HepG2 (cell line): Measurements from ENCODE around the gene VSX1. TPM values are rescaled to one million over a fixed set of nuclear protein-coding genes. Genes with fewer than 3 reads are reported as not detected.
A peak's percentile ranks its signal among the peaks of the same experiment; 100 is the strongest.

Experiments
- ATAC-seq: fragments of 200-7000 bp; cut with Tn5 transposase; 3 replicates; pipeline ENCODE4 v1.9.1; 2020; ENCODE audit warnings: mild to moderate bottlenecking, moderate library complexity
- BruUV-seq: library from RNA; stranded (reverse); fragments of 400-500 nt; replicated peaks from 2 replicates; lab custom pipeline; 2021; lab: Mats Ljungman, UMichigan
- CTCF ChIA-PET: fragments of 300-600 bp; formaldehyde crosslinking; extraction: SDS; loops from one replicate; lab custom pipeline; 2021; ENCODE audit warnings: low total read pairs, inconsistent platforms, low intra/inter-chr PET ratio; lab: Yijun Ruan, JAX
- POLR2A ChIA-PET: fragments of 350-600 bp; sonication (Branson Sonifier 250); formaldehyde crosslinking; loops from one replicate; lab custom pipeline; 2020; ENCODE audit warnings: antibody characterized with exemption, inconsistent platforms; lab: Yijun Ruan, JAX
- DNase-seq: peaks from one replicate; pipeline ENCODE4 v3.0.0-alpha.2; 2015; ENCODE audit warnings: low spot score
- FAIRE-seq: peaks from 3 replicates; lab custom pipeline; 2011; peaks lifted over from hg19 to GRCh38; lab: Jason Lieb, UNC
- H2AFZ ChIP-seq: one replicate; pipeline ENCODE4 v1.6.1; 2011; ENCODE audit warnings: low read length, inconsistent platforms
- H3K27ac ChIP-seq: fragments of 300-600 bp; 3 replicates; pipeline ENCODE4 v1.8.0; 2011; ENCODE audit warnings: mixed run types, mild to moderate bottlenecking, mixed read lengths, low read length, inconsistent platforms; ENCODE audit not compliant: insufficient read depth; ENCODE audit errors: extremely low read length
- H3K27me3 ChIP-seq, 2 experiments: fragments of 200-600 bp in 1 of 2; 2 replicates in 1 of 2; 3 replicates in 1 of 2; pipeline versions ENCODE4 v1.6.0 to v1.8.0; 2011; ENCODE audit warnings: low read length in 2 of 2, mild to moderate bottlenecking in 2 of 2, moderate library complexity in 2 of 2, inconsistent platforms in 1 of 2; ENCODE audit not compliant: insufficient read depth in 2 of 2, control insufficient read depth in 1 of 2
- H3K36me3 ChIP-seq, 2 experiments: fragments of 200-600 bp in 1 of 2; replicated peaks in 1 of 2; 2 replicates in 1 of 2; 3 replicates in 1 of 2; pipeline versions ENCODE4 v1.5.1 to v1.8.0; 2011; ENCODE audit warnings: low read length in 2 of 2, inconsistent platforms in 1 of 2; ENCODE audit not compliant: insufficient read depth in 2 of 2, control insufficient read depth in 1 of 2
- H3K4me1 ChIP-seq: 2 replicates; pipeline ENCODE4 v1.5.1; 2012; ENCODE audit warnings: low read length, inconsistent platforms; ENCODE audit not compliant: insufficient read depth
- H3K4me2 ChIP-seq: 2 replicates; pipeline ENCODE4 v1.6.0; 2011; ENCODE audit warnings: low read depth, low read length, inconsistent platforms
- H3K4me3 ChIP-seq, 3 experiments: fragments of 200-600 bp in 1 of 3; sonication (generic), shearing (Covaris generic) in 1 of 3; replicated peaks in 1 of 3; 2 replicates each; pipeline ENCODE4 v1.5.1; 2011 to 2016; ENCODE audit warnings: low read length in 3 of 3, inconsistent platforms in 2 of 3, low read depth in 2 of 3, mild to moderate bottlenecking in 2 of 3, control low read depth in 1 of 3, mixed read lengths in 1 of 3; ENCODE audit not compliant: insufficient read depth in 1 of 3
- H3K79me2 ChIP-seq: one replicate; pipeline ENCODE4 v1.6.1; 2011; ENCODE audit warnings: low read length, inconsistent platforms; ENCODE audit not compliant: insufficient read depth
- H3K9ac ChIP-seq: 2 replicates; pipeline ENCODE4 v1.6.0; 2011; ENCODE audit warnings: mild to moderate bottlenecking, low read depth, low read length, inconsistent platforms; ENCODE audit not compliant: insufficient read depth
- H3K9me3 ChIP-seq: 2 replicates; pipeline ENCODE4 v1.5.1; 2012; ENCODE audit warnings: mild to moderate bottlenecking, low read length
- H4K20me1 ChIP-seq: 2 replicates; pipeline ENCODE4 v1.6.0; 2011; ENCODE audit warnings: inconsistent platforms, mild to moderate bottlenecking, low read length, moderate library complexity; ENCODE audit not compliant: insufficient read depth
- CEBPB ChIP-seq: IDR thresholded peaks from 2 replicates; pipeline ENCODE4 v1.6.1; 2011; ENCODE audit warnings: low read depth, low read length, improper control_type of control experiment, borderline replicate concordance
- CEBPG ChIP-seq: IDR thresholded peaks from 2 replicates; pipeline ENCODE4 v1.6.1; 2016
- DR1 ChIP-seq: sonication (generic); formaldehyde crosslinking; IDR thresholded peaks from 2 replicates; pipeline ENCODE4 v1.8.0; 2021; ENCODE audit warnings: mild to moderate bottlenecking, missing genetic modification reagents, inconsistent platforms
- EP300 ChIP-seq, 3 experiments: sonication (generic) in 1 of 3; formaldehyde crosslinking in 1 of 3; IDR thresholded peaks; 2 replicates each; pipeline versions ENCODE4 v1.5.1 to v1.6.1; 2011 to 2020; ENCODE audit warnings: low read depth in 2 of 3, low read length in 2 of 3, borderline replicate concordance in 1 of 3, improper control_type of control experiment in 1 of 3, mild to moderate bottlenecking in 1 of 3, missing genetic modification reagents in 1 of 3, moderate library complexity in 1 of 3
- ZNF234 ChIP-seq: sonication (generic); formaldehyde crosslinking; conservative IDR thresholded peaks from 2 replicates; pipeline ENCODE4 v1.5.1; 2020; ENCODE audit warnings: mild to moderate bottlenecking, missing genetic modification reagents
- WGBS: methylation state at CpG from one replicate; pipeline ENCODE4 v1.1.6; 2017; ENCODE audit warnings: low lambda C conversion rate; 5-methylcytosine and 5-hydroxymethylcytosine counted together
- in situ Hi-C: cut with HindIII; loops from 2 replicates; pipeline ENCODE4 v1.10.0; 2017; ENCODE audit warnings: low pct_unique_long_range_greater_than_20kb; ENCODE audit not compliant: extremely low pct_ligation_motif_present
- intact Hi-C: fragments of 100-400 bp; cut with micrococcal nuclease; formaldehyde crosslinking; loops from one replicate; pipeline ENCODE4 v1.10.0; 2022; ENCODE audit not compliant: unreplicated experiment
- polyA plus RNA-seq, 8 experiments: library from polyadenylated mRNA; depleted of rRNA in 3 of 8; stranded (reverse) in 7 of 8; unstranded in 1 of 8; fragments of >200 nt; fragmentation: Illumina TruSeq in 4 of 8; extraction: Trizol in 4 of 8; gene quantifications; 2 replicates each; pipeline versions ENCODE4 v1.2.1 to v1.2.3, GENCODE V29; 2011 to 2016; ENCODE audit warnings: low read depth in 4 of 8, missing spikeins in 1 of 8, mixed read lengths in 1 of 8; ENCODE audit not compliant: insufficient read depth in 1 of 8
- total RNA-seq, 5 experiments: library from RNA; depleted of rRNA; stranded (reverse); fragments of >200 nt; fragmentation: Illumina TruSeq; extraction: Trizol; gene quantifications; 2 replicates each; pipeline ENCODE4 v1.2.3, GENCODE V29; 2016; ENCODE audit warnings: low read depth in 1 of 5
- TF ChIP-seq, protein P1 (sequence below): sonication (generic); formaldehyde crosslinking; IDR thresholded peaks from 2 replicates; pipeline ENCODE4 v1.8.0; 2022; ENCODE audit warnings: missing genetic modification reagents, mild to moderate bottlenecking, moderate library complexity, borderline replicate concordance
- TF ChIP-seq, protein P2 (sequence below): fragments of 450-650 bp; IDR thresholded peaks from 2 replicates; pipeline ENCODE4 v1.6.1; 2016
- TF ChIP-seq, protein P3 (sequence below): sonication (generic); formaldehyde crosslinking; IDR thresholded peaks from 2 replicates; pipeline ENCODE4 v1.5.0; 2020; ENCODE audit warnings: missing genetic modification reagents
- TF ChIP-seq, protein P4 (sequence below): sonication (generic); formaldehyde crosslinking; IDR thresholded peaks from 2 replicates; pipeline ENCODE4 v1.8.1; 2022; ENCODE audit warnings: low read depth, mild to moderate bottlenecking, missing genetic modification reagents

VSX1 gene
- total and polyA plus RNA-seq, 2 of the 13 experiments (the other 11 are each of a cell fraction or from before 2014, with no cell fraction given): 0.04 TPM; not detected in 1

DNA sequence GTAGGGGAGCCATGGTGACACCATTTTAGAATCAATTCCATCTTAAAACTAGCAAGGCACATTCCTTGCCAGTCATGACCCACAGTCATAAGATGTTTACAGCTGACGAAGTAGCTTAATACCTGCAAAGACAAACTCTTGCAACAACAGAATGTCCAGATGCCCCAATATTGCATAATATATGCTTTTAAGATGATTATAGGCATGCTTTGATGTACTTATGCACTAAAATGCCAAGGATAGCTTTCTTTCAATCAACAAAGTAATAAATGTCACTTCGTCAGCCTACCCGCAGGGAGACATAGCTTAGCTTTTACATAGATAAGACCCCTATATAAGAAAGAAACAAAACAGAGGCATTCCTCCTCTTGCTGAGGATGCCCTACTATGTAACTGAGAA, 50.7 kb downstream of the VSX1 start:
- no peaks in the 10 kb centered on the region for H3K36me3 ChIP-seq
- CTCF ChIA-PET: no interaction called here
- no peak overlapping the region for H3K9ac ChIP-seq
- no peak overlapping the region for H3K4me3 ChIP-seq
- no peak overlapping the region for H3K27ac ChIP-seq
- H4K20me1 ChIP-seq: no peaks in the 10 kb centered on the region
- no peak overlapping the region for H3K4me2 ChIP-seq
- WGBS: 90% methylated on average over 3 of the region's 3 CpGs
- DNase-seq: no peak
- no peaks in the 10 kb centered on the region for H3K9me3 ChIP-seq
- TF ChIP-seq, protein P1, sequence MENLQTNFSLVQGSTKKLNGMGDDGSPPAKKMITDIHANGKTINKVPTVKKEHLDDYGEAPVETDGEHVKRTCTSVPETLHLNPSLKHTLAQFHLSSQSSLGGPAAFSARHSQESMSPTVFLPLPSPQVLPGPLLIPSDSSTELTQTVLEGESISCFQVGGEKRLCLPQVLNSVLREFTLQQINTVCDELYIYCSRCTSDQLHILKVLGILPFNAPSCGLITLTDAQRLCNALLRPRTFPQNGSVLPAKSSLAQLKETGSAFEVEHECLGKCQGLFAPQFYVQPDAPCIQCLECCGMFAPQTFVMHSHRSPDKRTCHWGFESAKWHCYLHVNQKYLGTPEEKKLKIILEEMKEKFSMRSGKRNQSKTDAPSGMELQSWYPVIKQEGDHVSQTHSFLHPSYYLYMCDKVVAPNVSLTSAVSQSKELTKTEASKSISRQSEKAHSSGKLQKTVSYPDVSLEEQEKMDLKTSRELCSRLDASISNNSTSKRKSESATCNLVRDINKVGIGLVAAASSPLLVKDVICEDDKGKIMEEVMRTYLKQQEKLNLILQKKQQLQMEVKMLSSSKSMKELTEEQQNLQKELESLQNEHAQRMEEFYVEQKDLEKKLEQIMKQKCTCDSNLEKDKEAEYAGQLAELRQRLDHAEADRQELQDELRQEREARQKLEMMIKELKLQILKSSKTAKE (CRISPR knock-in tag): no peak
- peak; percentile 66 for TF ChIP-seq CEBPB
- peak; percentile 38; the same call in 1 of the 2 replicates for TF ChIP-seq DR1
- TF ChIP-seq ZNF234 (CRISPR knock-in tag): no peak
- peak; percentile 18; the same call in 1 of the 2 replicates for TF ChIP-seq CEBPG (CRISPR knock-in tag)
- TF ChIP-seq EP300 (IDR thresholded peaks at IDR 0.05; ENCODE audit: low read depth in 2 of 2, low read length in 2 of 2): peak in 1 of 2 experiments; percentile 11; a peak in 1 of 4 replicates
- no peak for TF ChIP-seq EP300 (CRISPR knock-in tag; IDR thresholded peaks at IDR 0.05; ENCODE audit: borderline replicate concordance)
- TF ChIP-seq, protein P2, sequence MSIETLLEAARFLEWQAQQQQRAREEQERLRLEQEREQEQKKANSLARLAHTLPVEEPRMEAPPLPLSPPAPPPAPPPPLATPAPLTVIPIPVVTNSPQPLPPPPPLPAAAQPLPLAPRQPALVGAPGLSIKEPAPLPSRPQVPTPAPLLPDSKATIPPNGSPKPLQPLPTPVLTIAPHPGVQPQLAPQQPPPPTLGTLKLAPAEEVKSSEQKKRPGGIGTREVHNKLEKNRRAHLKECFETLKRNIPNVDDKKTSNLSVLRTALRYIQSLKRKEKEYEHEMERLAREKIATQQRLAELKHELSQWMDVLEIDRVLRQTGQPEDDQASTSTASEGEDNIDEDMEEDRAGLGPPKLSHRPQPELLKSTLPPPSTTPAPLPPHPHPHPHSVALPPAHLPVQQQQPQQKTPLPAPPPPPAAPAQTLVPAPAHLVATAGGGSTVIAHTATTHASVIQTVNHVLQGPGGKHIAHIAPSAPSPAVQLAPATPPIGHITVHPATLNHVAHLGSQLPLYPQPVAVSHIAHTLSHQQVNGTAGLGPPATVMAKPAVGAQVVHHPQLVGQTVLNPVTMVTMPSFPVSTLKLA: no peak
- TF ChIP-seq, protein P3, sequence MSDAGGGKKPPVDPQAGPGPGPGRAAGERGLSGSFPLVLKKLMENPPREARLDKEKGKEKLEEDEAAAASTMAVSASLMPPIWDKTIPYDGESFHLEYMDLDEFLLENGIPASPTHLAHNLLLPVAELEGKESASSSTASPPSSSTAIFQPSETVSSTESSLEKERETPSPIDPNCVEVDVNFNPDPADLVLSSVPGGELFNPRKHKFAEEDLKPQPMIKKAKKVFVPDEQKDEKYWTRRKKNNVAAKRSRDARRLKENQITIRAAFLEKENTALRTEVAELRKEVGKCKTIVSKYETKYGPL (CRISPR knock-in tag): peak; percentile 38; the same call in 1 of the 2 replicates
- TF ChIP-seq, protein P4, sequence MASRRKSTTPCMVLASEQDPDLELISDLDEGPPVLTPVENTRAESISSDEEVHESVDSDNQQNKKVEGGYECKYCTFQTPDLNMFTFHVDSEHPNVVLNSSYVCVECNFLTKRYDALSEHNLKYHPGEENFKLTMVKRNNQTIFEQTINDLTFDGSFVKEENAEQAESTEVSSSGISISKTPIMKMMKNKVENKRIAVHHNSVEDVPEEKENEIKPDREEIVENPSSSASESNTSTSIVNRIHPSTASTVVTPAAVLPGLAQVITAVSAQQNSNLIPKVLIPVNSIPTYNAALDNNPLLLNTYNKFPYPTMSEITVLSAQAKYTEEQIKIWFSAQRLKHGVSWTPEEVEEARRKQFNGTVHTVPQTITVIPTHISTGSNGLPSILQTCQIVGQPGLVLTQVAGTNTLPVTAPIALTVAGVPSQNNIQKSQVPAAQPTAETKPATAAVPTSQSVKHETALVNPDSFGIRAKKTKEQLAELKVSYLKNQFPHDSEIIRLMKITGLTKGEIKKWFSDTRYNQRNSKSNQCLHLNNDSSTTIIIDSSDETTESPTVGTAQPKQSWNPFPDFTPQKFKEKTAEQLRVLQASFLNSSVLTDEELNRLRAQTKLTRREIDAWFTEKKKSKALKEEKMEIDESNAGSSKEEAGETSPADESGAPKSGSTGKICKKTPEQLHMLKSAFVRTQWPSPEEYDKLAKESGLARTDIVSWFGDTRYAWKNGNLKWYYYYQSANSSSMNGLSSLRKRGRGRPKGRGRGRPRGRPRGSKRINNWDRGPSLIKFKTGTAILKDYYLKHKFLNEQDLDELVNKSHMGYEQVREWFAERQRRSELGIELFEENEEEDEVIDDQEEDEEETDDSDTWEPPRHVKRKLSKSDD: no peak
- TF ChIP-seq, all 625 proteins: peak for 5
- ATAC-seq: no peak
- Histone ChIP-seq H3K27me3 (no peaks in the 10 kb centered on the region), H3K4me1 (peaks cover 60% of the 10 kb centered on the region), H3K79me2 (no peaks in the 10 kb centered on the region), H2AFZ (no peak overlapping the region)
- BruUV-seq: no TSS peak
- FAIRE-seq: no peak
- in situ Hi-C loops (no loop called here), intact Hi-C loops (loop anchor here (5.0 kb wide), 1 partner anchor 36 kb away; no protein-coding TSS in a partner anchor)
- POLR2A ChIA-PET: interaction anchor here (2.9 to 4.3 kb wide), 4 partner anchors 14 to 164 kb away, joined by 10 to 77 read pairs (median 16); partner anchors contain the start of genes ACSS1 and ENTPD6
